Mucosa of descending colon (tissue), 3 donors: ENCODE results near the gene TBC1D25. TPM values are rescaled to one million over a fixed set of nuclear protein-coding genes. Genes with fewer than 3 reads are reported as not detected.
"Not testable (repeated sequence)": the region's sequence is repeated elsewhere in the genome, so short reads cannot be mapped to it uniquely, and the experiment has no call there.

Experiments used
- ATAC-seq: fragments of 200-7000 bp; cut with Tn5 transposase; one replicate; pipeline ENCODE4 v1.9.1; 2020; ENCODE audit warnings: mild to moderate bottlenecking, moderate library complexity
- DNase-seq, 3 donors: peaks; one replicate each; pipeline ENCODE4 v3.0.0-alpha.2; 2020
- H3K36me3 ChIP-seq: fragments of 200-600 bp; one replicate; pipeline ENCODE4 v1.8.0; 2021; ENCODE audit warnings: low read depth, mild to moderate bottlenecking
- H3K4me1 ChIP-seq: fragments of 200-600 bp; one replicate; pipeline ENCODE4 v1.8.0; 2021; ENCODE audit warnings: low read depth, mild to moderate bottlenecking
- H3K4me3 ChIP-seq: fragments of 200-600 bp; one replicate; pipeline ENCODE4 v1.8.0; 2021; ENCODE audit warnings: mild to moderate bottlenecking
- H3K9me3 ChIP-seq: fragments of 200-600 bp; one replicate; pipeline ENCODE4 v1.8.0; 2021; ENCODE audit warnings: mild to moderate bottlenecking
- intact Hi-C, 2 donors: fragments of 100-400 bp; cut with DNase I in 1 of 2; cut with micrococcal nuclease in 1 of 2; formaldehyde crosslinking; loops; one replicate each; pipeline versions ENCODE4 v1.11.0 to v1.11.1; 2022; cut with DNase I, micrococcal nuclease
- total RNA-seq, 3 donors: library from RNA; stranded (reverse); fragmentation: NEBNext Ultra II Directional in 2 of 3; extraction: Animal tissue kit (Norgen Biotek cat#: 25700) in 2 of 3; gene quantifications; one replicate each; pipeline versions ENCODE4 v1.2.1 to v1.2.4, GENCODE V29; 2021 to 2023
- TF ChIP-seq, protein P1 (sequence below): fragments of 200-600 bp; IDR thresholded peaks from one replicate; pipeline ENCODE4 v1.8.0; 2022; ENCODE audit warnings: antibody characterized with exemption, mild to moderate bottlenecking
- donor health status: DM: no; HTN: no; CAD: no; lungs with moderate emphysema.
- donor health status: DM: no; HTN: no; CAD: no.
- donor health status: DM: no; HTN: yes; CAD: no.

The TBC1D25 gene
- total RNA-seq, 3 donors from 2014 or later: 8.6 to 14.6 (median 11.6) TPM

DNA sequence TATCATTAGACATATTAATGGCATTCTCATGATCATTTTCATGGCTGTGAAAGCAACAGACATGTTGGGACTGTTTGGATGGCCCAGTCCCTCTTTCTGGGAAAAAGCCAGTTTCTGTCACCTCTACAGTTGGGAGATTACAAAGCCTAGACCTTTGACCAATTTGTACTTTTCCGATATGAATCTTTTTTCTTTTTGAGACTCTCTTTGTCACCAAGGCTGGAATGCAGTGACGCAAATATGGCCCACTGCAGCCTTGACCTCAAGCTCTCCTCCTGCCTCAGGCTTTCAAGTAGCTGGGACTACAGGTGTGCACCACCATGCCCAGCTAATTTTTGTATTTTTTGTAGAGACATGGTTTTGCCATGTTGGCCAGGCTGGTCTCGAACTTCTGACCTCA lies 9.4 kb downstream of the TBC1D25 start:
- TF ChIP-seq, protein P1, sequence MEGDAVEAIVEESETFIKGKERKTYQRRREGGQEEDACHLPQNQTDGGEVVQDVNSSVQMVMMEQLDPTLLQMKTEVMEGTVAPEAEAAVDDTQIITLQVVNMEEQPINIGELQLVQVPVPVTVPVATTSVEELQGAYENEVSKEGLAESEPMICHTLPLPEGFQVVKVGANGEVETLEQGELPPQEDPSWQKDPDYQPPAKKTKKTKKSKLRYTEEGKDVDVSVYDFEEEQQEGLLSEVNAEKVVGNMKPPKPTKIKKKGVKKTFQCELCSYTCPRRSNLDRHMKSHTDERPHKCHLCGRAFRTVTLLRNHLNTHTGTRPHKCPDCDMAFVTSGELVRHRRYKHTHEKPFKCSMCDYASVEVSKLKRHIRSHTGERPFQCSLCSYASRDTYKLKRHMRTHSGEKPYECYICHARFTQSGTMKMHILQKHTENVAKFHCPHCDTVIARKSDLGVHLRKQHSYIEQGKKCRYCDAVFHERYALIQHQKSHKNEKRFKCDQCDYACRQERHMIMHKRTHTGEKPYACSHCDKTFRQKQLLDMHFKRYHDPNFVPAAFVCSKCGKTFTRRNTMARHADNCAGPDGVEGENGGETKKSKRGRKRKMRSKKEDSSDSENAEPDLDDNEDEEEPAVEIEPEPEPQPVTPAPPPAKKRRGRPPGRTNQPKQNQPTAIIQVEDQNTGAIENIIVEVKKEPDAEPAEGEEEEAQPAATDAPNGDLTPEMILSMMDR: no peak
- no peaks in the 10 kb centered on the region for H3K36me3 ChIP-seq
- H3K4me3 ChIP-seq: no peak overlapping the region
- no peak for DNase-seq
- no peak for ATAC-seq
- no peaks in the 10 kb centered on the region for H3K4me1 ChIP-seq
- intact Hi-C loops: no loop called here
- no peaks in the 10 kb centered on the region for H3K9me3 ChIP-seq

DNA sequence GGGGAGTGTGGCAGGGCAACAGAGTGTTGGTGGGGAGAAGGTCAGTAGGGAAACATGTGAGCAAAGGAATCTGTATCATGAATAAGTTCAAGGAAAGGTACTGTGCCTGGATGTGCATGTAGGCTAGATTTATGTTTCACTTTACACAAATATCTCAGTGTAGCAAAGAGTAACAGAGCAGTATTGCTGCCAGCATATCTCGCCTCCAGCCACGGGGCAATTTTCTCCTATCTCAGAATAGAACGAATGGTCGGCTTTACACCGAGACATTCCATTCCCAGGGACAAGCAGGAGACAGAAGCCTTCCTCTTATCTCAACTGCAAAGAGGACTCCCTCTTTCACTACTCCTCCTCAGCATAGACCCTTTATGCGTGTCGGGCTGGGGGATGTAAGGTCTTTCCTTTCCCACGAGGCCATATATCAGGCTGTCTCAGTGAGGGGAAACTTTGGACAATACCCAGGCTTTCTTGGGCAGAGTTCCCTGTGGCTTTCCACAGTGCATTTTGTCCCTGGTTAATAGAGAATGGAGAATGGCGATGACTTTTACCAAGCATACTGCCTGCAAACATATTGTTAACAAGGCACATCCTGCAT lies 16.3 kb downstream of the TBC1D25 start:
- H3K9me3 ChIP-seq, intact Hi-C loops, H3K36me3 ChIP-seq, DNase-seq, ATAC-seq, H3K4me1 ChIP-seq, H3K4me3 ChIP-seq: not testable (repeated sequence)

DNA sequence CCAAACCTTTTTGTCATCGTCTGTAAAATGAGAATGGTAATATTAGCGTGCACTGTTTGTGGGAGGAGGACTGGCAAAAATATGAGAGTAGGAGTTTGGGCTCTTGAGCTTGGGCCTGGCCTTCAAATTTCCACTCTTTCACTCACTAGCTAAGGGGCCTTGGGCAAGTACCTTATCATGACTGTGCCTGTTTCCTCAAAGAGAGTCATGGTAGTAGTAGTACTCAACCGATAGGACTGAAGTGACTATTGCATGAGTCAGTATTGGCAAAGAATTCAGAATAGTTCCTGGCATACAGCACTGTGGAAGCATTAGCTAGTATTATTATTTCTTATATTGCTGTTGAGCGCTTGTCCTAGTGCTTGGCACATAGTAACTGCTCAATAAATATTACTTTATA lies 18.8 kb downstream of the TBC1D25 start:
- TF ChIP-seq, protein P1: no peak
- Histone ChIP-seq H3K9me3 (no peaks in the 10 kb centered on the region), H3K4me1 (no peaks in the 10 kb centered on the region), H3K36me3 (no peaks in the 10 kb centered on the region), H3K4me3 (no peak overlapping the region)
- DNase-seq: no peak
- intact Hi-C loops: no loop called here
- ATAC-seq: no peak

DNA sequence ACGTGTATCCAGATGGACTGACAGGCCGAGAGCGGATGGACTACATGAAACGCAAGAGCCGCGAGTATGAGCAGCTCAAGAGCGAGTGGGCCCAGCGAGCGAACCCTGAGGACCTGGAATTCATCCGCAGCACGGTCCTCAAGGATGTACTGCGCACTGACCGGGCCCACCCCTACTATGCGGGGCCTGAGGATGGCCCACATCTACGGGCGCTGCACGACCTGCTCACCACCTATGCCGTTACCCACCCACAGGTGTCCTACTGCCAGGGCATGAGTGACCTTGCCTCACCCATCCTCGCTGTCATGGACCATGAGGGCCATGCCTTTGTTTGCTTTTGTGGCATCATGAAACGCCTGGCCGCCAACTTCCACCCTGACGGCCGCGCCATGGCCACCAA lies 20.1 kb downstream of the TBC1D25 start:
- intact Hi-C loops: no loop called here
- TF ChIP-seq, protein P1: no peak
- H3K9me3 ChIP-seq: no peaks in the 10 kb centered on the region
- H3K4me1 ChIP-seq: no peaks in the 10 kb centered on the region
- ATAC-seq (no peak), DNase-seq (no peak)
- H3K36me3 ChIP-seq: no peaks in the 10 kb centered on the region
- H3K4me3 ChIP-seq: no peak overlapping the region

DNA sequence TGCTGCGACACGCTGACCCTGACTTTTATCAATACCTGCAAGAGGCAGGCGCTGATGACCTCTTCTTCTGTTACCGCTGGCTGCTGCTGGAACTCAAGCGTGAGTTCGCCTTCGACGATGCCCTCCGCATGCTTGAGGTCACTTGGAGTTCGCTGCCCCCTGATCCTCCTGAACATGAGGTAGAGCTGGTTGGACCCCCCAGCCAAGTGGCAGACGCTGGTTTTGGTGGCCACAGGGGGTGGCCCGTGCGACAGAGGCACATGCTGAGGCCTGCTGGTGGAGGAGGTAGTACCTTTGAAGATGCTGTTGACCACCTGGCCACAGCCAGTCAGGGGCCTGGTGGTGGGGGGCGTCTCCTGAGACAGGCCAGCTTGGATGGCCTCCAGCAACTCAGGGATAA lies 20.5 kb downstream of the TBC1D25 start:
- intact Hi-C loops: no loop called here
- TF ChIP-seq, protein P1: no peak

DNA sequence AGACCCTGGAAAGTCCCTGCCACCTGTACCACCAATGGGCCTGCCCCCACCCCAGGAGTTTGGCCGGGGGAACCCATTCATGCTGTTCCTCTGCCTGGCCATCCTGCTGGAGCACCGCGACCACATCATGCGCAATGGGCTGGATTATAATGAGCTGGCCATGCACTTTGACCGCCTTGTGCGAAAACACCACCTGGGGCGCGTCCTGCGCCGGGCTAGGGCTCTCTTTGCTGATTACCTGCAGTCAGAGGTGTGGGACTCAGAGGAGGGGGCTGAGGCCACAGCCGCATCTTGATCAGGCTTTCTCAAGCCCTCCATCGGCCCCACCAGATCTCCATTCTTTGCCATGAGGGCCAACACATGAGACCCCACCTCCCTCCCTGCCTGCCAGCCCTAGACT lies 21.2 kb downstream of the TBC1D25 start:
- intact Hi-C loops: no loop called here
- Histone ChIP-seq H3K36me3 (no peaks in the 10 kb centered on the region), H3K4me1 (no peaks in the 10 kb centered on the region), H3K4me3 (no peak overlapping the region), H3K9me3 (no peaks in the 10 kb centered on the region)
- DNase-seq (no peak), ATAC-seq (no peak)
- TF ChIP-seq, protein P1: no peak

More for the DNA sequence above, 20.5 kb downstream of the TBC1D25 start:
- Histone ChIP-seq H3K4me3 (no peak overlapping the region), H3K9me3 (no peaks in the 10 kb centered on the region), H3K4me1 (no peaks in the 10 kb centered on the region), H3K36me3 (no peaks in the 10 kb centered on the region)
- DNase-seq (no peak), ATAC-seq (no peak)
